Large intestine (tissue), 3 donors: Measurements from ENCODE around the gene HAUS6. TPM values are rescaled to one million over a fixed set of nuclear protein-coding genes. Genes with fewer than 3 reads are reported as not detected.

ENCODE experiments used
- DNase-seq, 2 donors: peaks; one replicate each; pipeline versions ENCODE4 v3.0.0 to v3.0.0-alpha.2; 2013
- H3K27ac ChIP-seq: one replicate; pipeline ENCODE4 v1.5.1; 2013; ENCODE audit warnings: low read length
- H3K27me3 ChIP-seq: 2 replicates; pipeline ENCODE4 v1.6.1; 2013; ENCODE audit warnings: low read length; ENCODE audit not compliant: control insufficient read depth, insufficient read depth
- H3K36me3 ChIP-seq: 2 replicates; pipeline ENCODE4 v1.6.1; 2013; ENCODE audit warnings: low read length; ENCODE audit not compliant: control insufficient read depth, insufficient read depth
- H3K4me1 ChIP-seq: one replicate; pipeline ENCODE4 v1.6.1; 2013; ENCODE audit warnings: low read length; ENCODE audit not compliant: control insufficient read depth, insufficient read depth
- H3K4me3 ChIP-seq: one replicate; pipeline ENCODE4 v1.5.1; 2013; ENCODE audit warnings: low read length
- H3K9me3 ChIP-seq: one replicate; pipeline ENCODE4 v1.6.1; 2013; ENCODE audit warnings: mild to moderate bottlenecking, low read depth, low read length, moderate library complexity; ENCODE audit not compliant: control insufficient read depth
- WGBS: methylation state at CpG from one replicate; pipeline ENCODE4 v1.1.5; 2013; ENCODE audit warnings: low lambda C conversion rate; ENCODE audit not compliant: insufficient coverage; 5-methylcytosine and 5-hydroxymethylcytosine counted together
- polyA plus RNA-seq: library from polyadenylated mRNA; unstranded; fragments of 120-200 nt; gene quantifications from one replicate; pipeline ENCODE4 v1.2.1, GENCODE V29; 2013

Gene HAUS6
- polyA plus RNA-seq, 1 donor, result 10.5 TPM

- no peak overlapping the region for H3K4me3 ChIP-seq
- no peak for DNase-seq
- no peaks in the 10 kb centered on the region for H3K9me3 ChIP-seq
- H3K27me3 ChIP-seq, result no peaks in the 10 kb centered on the region
- H3K27ac ChIP-seq, result no peak overlapping the region
- H3K4me1 ChIP-seq, result peaks cover 10% of the 10 kb centered on the region
- WGBS, result 100% methylated on average over 1 of the region's 1 CpG
- H3K36me3 ChIP-seq, result no peaks in the 10 kb centered on the region
Measured at GRCh38 chr9:19138084-19138483, 35.4 kb upstream of the HAUS6 start.

GRCh38 chr9:19137282-19137681, 34.6 kb upstream of the HAUS6 start:
- H3K9me3 ChIP-seq, result no peaks in the 10 kb centered on the region
- 100% methylated on average over 1 of the region's 1 CpG for WGBS
- H3K4me1 ChIP-seq, result peaks cover 11% of the 10 kb centered on the region

GRCh38 chr9:19136129-19136528, 33.4 kb upstream of the HAUS6 start:
- Histone ChIP-seq H3K36me3 (no peaks in the 10 kb centered on the region), H3K27me3 (no peaks in the 10 kb centered on the region), H3K4me1 (peaks cover 11% of the 10 kb centered on the region), H3K9me3 (no peaks in the 10 kb centered on the region), H3K27ac (no peak overlapping the region), H3K4me3 (no peak overlapping the region)
- WGBS, result no CpG with 5 or more reads among the region's 3 CpGs
- DNase-seq, result peak in 1 of 2 donors; percentile 34

More at GRCh38 chr9:19137282-19137681, 34.6 kb upstream of the HAUS6 start:
- Histone ChIP-seq H3K36me3 (no peaks in the 10 kb centered on the region), H3K4me3 (no peak overlapping the region), H3K27ac (no peak overlapping the region), H3K27me3 (no peaks in the 10 kb centered on the region)
- DNase-seq, result no peak

- Histone ChIP-seq H3K9me3 (no peaks in the 10 kb centered on the region), H3K36me3 (no peaks in the 10 kb centered on the region), H3K4me3 (no peak overlapping the region), H3K27me3 (no peaks in the 10 kb centered on the region), H3K4me1 (peaks cover 16% of the 10 kb centered on the region), H3K27ac (no peak overlapping the region)
- peak in 1 of 2 donors; percentile 41 for DNase-seq
- WGBS, result 0% methylated on average over 1 of the region's 6 CpGs
Measured at GRCh38 chr9:19133549-19134345, 31.0 kb upstream of the HAUS6 start.

GRCh38 chr9:19130436-19130835, 27.7 kb upstream of the HAUS6 start:
- Histone ChIP-seq H3K27ac (no peak overlapping the region), H3K9me3 (no peaks in the 10 kb centered on the region), H3K27me3 (no peaks in the 10 kb centered on the region), H3K4me3 (no peak overlapping the region), H3K4me1 (peaks cover 17% of the 10 kb centered on the region), H3K36me3 (peaks cover 2% of the 10 kb centered on the region)
- DNase-seq, result no peak
- no CpG with 5 or more reads among the region's 8 CpGs for WGBS

- peaks cover 15% of the 10 kb centered on the region for H3K36me3 ChIP-seq
- no CpG with 5 or more reads among the region's 40 CpGs for WGBS
Measured at GRCh38 chr9:19127871-19128500, 25.3 kb upstream of the HAUS6 start.

GRCh38 chr9:19124430-19124793, 21.7 kb upstream of the HAUS6 start:
- Histone ChIP-seq H3K27ac (no peak overlapping the region), H3K36me3 (peaks cover 47% of the 10 kb centered on the region), H3K4me3 (peak overlapping the region; percentile 94)

More at GRCh38 chr9:19127871-19128500, 25.3 kb upstream of the HAUS6 start:
- no peaks in the 10 kb centered on the region for H3K27me3 ChIP-seq
- H3K4me1 ChIP-seq, result peaks cover 15% of the 10 kb centered on the region
- no peaks in the 10 kb centered on the region for H3K9me3 ChIP-seq
- H3K27ac ChIP-seq, result peak overlapping the region; percentile 97
- DNase-seq, result peak in 1 of 2 donors; percentile 57
- H3K4me3 ChIP-seq, result peak overlapping the region; percentile 94

GRCh38 chr9:19122490-19123042, 19.9 kb upstream of the HAUS6 start:
- WGBS, result no CpG with 5 or more reads among the region's 3 CpGs
- H3K4me3 ChIP-seq, result no peak overlapping the region
- H3K27me3 ChIP-seq, result no peaks in the 10 kb centered on the region
- DNase-seq, result no peak
- peaks cover 65% of the 10 kb centered on the region for H3K36me3 ChIP-seq
- peaks cover 8% of the 10 kb centered on the region for H3K4me1 ChIP-seq
- H3K27ac ChIP-seq, result no peak overlapping the region
- H3K9me3 ChIP-seq, result no peaks in the 10 kb centered on the region

More at GRCh38 chr9:19124430-19124793, 21.7 kb upstream of the HAUS6 start:
- Histone ChIP-seq H3K27me3 (no peaks in the 10 kb centered on the region), H3K4me1 (peaks cover 15% of the 10 kb centered on the region), H3K9me3 (no peaks in the 10 kb centered on the region)
- DNase-seq, result no peak

GRCh38 chr9:19120877-19121276, 18.2 kb upstream of the HAUS6 start:
- peaks cover 81% of the 10 kb centered on the region for H3K36me3 ChIP-seq
- H3K27me3 ChIP-seq, result no peaks in the 10 kb centered on the region
- peaks cover 8% of the 10 kb centered on the region for H3K4me1 ChIP-seq
- no CpG with 5 or more reads among the region's 6 CpGs for WGBS
- no peak overlapping the region for H3K27ac ChIP-seq
- DNase-seq, result no peak
- H3K9me3 ChIP-seq, result no peaks in the 10 kb centered on the region
- no peak overlapping the region for H3K4me3 ChIP-seq

GRCh38 chr9:19119801-19120440, 17.2 kb upstream of the HAUS6 start:
- DNase-seq, result no peak
- H3K4me1 ChIP-seq, result peaks cover 4% of the 10 kb centered on the region
- H3K9me3 ChIP-seq, result no peaks in the 10 kb centered on the region
- H3K27me3 ChIP-seq, result no peaks in the 10 kb centered on the region
- no peak overlapping the region for H3K27ac ChIP-seq
- no peak overlapping the region for H3K4me3 ChIP-seq
- H3K36me3 ChIP-seq, result peaks cover 81% of the 10 kb centered on the region
- no CpG with 5 or more reads among the region's 7 CpGs for WGBS
